HepG2 (cell line): ENCODE data around the gene SRP19. TPM values are rescaled to one million over a fixed set of nuclear protein-coding genes. Genes with fewer than 3 reads are reported as not detected.

ENCODE experiments used
- ATAC-seq: fragments of 200-7000 bp; cut with Tn5 transposase; 3 replicates; pipeline ENCODE4 v1.9.1; 2020; ENCODE audit warnings: mild to moderate bottlenecking, moderate library complexity
- BruUV-seq: library from RNA; stranded (reverse); fragments of 400-500 nt; replicated peaks from 2 replicates; lab custom pipeline; 2021; lab: Mats Ljungman, UMichigan
- CTCF ChIA-PET: fragments of 300-600 bp; formaldehyde crosslinking; extraction: SDS; loops from one replicate; lab custom pipeline; 2021; ENCODE audit warnings: low total read pairs, inconsistent platforms, low intra/inter-chr PET ratio; lab: Yijun Ruan, JAX
- POLR2A ChIA-PET: fragments of 350-600 bp; sonication (Branson Sonifier 250); formaldehyde crosslinking; loops from one replicate; lab custom pipeline; 2020; ENCODE audit warnings: antibody characterized with exemption, inconsistent platforms; lab: Yijun Ruan, JAX
- DNase-seq: peaks from one replicate; pipeline ENCODE4 v3.0.0-alpha.2; 2015; ENCODE audit warnings: low spot score
- FAIRE-seq: peaks from 3 replicates; lab custom pipeline; 2011; peaks lifted over from hg19 to GRCh38; lab: Jason Lieb, UNC
- H2AFZ ChIP-seq: one replicate; pipeline ENCODE4 v1.6.1; 2011; ENCODE audit warnings: low read length, inconsistent platforms
- H3K27ac ChIP-seq: fragments of 300-600 bp; 3 replicates; pipeline ENCODE4 v1.8.0; 2011; ENCODE audit warnings: mixed run types, mild to moderate bottlenecking, mixed read lengths, low read length, inconsistent platforms; ENCODE audit not compliant: insufficient read depth; ENCODE audit errors: extremely low read length
- H3K27me3 ChIP-seq, 2 experiments: fragments of 200-600 bp in 1 of 2; 2 replicates in 1 of 2; 3 replicates in 1 of 2; pipeline versions ENCODE4 v1.6.0 to v1.8.0; 2011; ENCODE audit warnings: low read length in 2 of 2, mild to moderate bottlenecking in 2 of 2, moderate library complexity in 2 of 2, inconsistent platforms in 1 of 2; ENCODE audit not compliant: insufficient read depth in 2 of 2, control insufficient read depth in 1 of 2
- H3K36me3 ChIP-seq, 2 experiments: fragments of 200-600 bp in 1 of 2; replicated peaks in 1 of 2; 2 replicates in 1 of 2; 3 replicates in 1 of 2; pipeline versions ENCODE4 v1.5.1 to v1.8.0; 2011; ENCODE audit warnings: low read length in 2 of 2, inconsistent platforms in 1 of 2; ENCODE audit not compliant: insufficient read depth in 2 of 2, control insufficient read depth in 1 of 2
- H3K4me1 ChIP-seq: 2 replicates; pipeline ENCODE4 v1.5.1; 2012; ENCODE audit warnings: low read length, inconsistent platforms; ENCODE audit not compliant: insufficient read depth
- H3K4me2 ChIP-seq: 2 replicates; pipeline ENCODE4 v1.6.0; 2011; ENCODE audit warnings: low read depth, low read length, inconsistent platforms
- H3K4me3 ChIP-seq, 3 experiments: fragments of 200-600 bp in 1 of 3; sonication (generic), shearing (Covaris generic) in 1 of 3; replicated peaks in 1 of 3; 2 replicates each; pipeline ENCODE4 v1.5.1; 2011 to 2016; ENCODE audit warnings: low read length in 3 of 3, inconsistent platforms in 2 of 3, low read depth in 2 of 3, mild to moderate bottlenecking in 2 of 3, control low read depth in 1 of 3, mixed read lengths in 1 of 3; ENCODE audit not compliant: insufficient read depth in 1 of 3
- H3K79me2 ChIP-seq: one replicate; pipeline ENCODE4 v1.6.1; 2011; ENCODE audit warnings: low read length, inconsistent platforms; ENCODE audit not compliant: insufficient read depth
- H3K9ac ChIP-seq: 2 replicates; pipeline ENCODE4 v1.6.0; 2011; ENCODE audit warnings: mild to moderate bottlenecking, low read depth, low read length, inconsistent platforms; ENCODE audit not compliant: insufficient read depth
- H3K9me3 ChIP-seq: 2 replicates; pipeline ENCODE4 v1.5.1; 2012; ENCODE audit warnings: mild to moderate bottlenecking, low read length
- H4K20me1 ChIP-seq: 2 replicates; pipeline ENCODE4 v1.6.0; 2011; ENCODE audit warnings: inconsistent platforms, mild to moderate bottlenecking, low read length, moderate library complexity; ENCODE audit not compliant: insufficient read depth
- ARNT2 ChIP-seq: sonication (generic); formaldehyde crosslinking; IDR thresholded peaks from 2 replicates; pipeline ENCODE4 v1.8.0; 2022; ENCODE audit warnings: mild to moderate bottlenecking, low read depth, missing genetic modification reagents, moderate library complexity
- ATF6 ChIP-seq: sonication (generic); formaldehyde crosslinking; conservative IDR thresholded peaks from 2 replicates; pipeline ENCODE4 v1.4.0; 2020; ENCODE audit warnings: missing genetic modification reagents
- CBX1 ChIP-seq: IDR thresholded peaks from one replicate; pipeline ENCODE4 v1.6.1; 2016; ENCODE audit warnings: antibody characterized with exemption, low read depth
- DBP ChIP-seq: sonication (generic); formaldehyde crosslinking; IDR thresholded peaks from 2 replicates; pipeline ENCODE4 v1.4.0; 2020; ENCODE audit warnings: missing genetic modification reagents; ENCODE audit errors: not compliant biosample characterization
- GATAD1 ChIP-seq: IDR thresholded peaks from 2 replicates; pipeline ENCODE4 v1.6.1; 2016; ENCODE audit warnings: missing genetic modification reagents, missing compliant biosample characterization
- JARID2 ChIP-seq: sonication (generic); formaldehyde crosslinking; IDR thresholded peaks from 2 replicates; pipeline ENCODE4 v1.8.1; 2023; ENCODE audit warnings: missing genetic modification reagents, inconsistent platforms; ENCODE audit not compliant: insufficient replicate concordance
- PAXIP1 ChIP-seq: sonication (generic); formaldehyde crosslinking; conservative IDR thresholded peaks from 2 replicates; pipeline ENCODE4 v1.4.0; 2020; ENCODE audit warnings: mild to moderate bottlenecking, missing genetic modification reagents, moderate library complexity
- PRDM4 ChIP-seq: sonication (generic); formaldehyde crosslinking; IDR thresholded peaks from 2 replicates; pipeline ENCODE4 v1.9.0; 2021; ENCODE audit warnings: missing genetic modification reagents, borderline replicate concordance
- REPIN1 ChIP-seq: sonication (generic); formaldehyde crosslinking; IDR thresholded peaks from 2 replicates; pipeline ENCODE4 v1.8.0; 2022; ENCODE audit warnings: missing genetic modification reagents, low read depth, mild to moderate bottlenecking, borderline replicate concordance
- ZNF101 ChIP-seq: sonication (generic); formaldehyde crosslinking; IDR thresholded peaks from 2 replicates; pipeline ENCODE4 v1.4.0; 2020; ENCODE audit warnings: mild to moderate bottlenecking, low read depth, missing genetic modification reagents, borderline replicate concordance
- ZNF780A ChIP-seq: sonication (generic); formaldehyde crosslinking; IDR thresholded peaks from 2 replicates; pipeline ENCODE4 v1.8.0; 2022; ENCODE audit warnings: mild to moderate bottlenecking, missing genetic modification reagents, moderate library complexity
- WGBS: methylation state at CpG from one replicate; pipeline ENCODE4 v1.1.6; 2017; ENCODE audit warnings: low lambda C conversion rate; 5-methylcytosine and 5-hydroxymethylcytosine counted together
- in situ Hi-C: cut with HindIII; loops from 2 replicates; pipeline ENCODE4 v1.10.0; 2017; ENCODE audit warnings: low pct_unique_long_range_greater_than_20kb; ENCODE audit not compliant: extremely low pct_ligation_motif_present
- intact Hi-C: fragments of 100-400 bp; cut with micrococcal nuclease; formaldehyde crosslinking; loops from one replicate; pipeline ENCODE4 v1.10.0; 2022; ENCODE audit not compliant: unreplicated experiment
- polyA plus RNA-seq, 8 experiments: library from polyadenylated mRNA; depleted of rRNA in 3 of 8; stranded (reverse) in 7 of 8; unstranded in 1 of 8; fragments of >200 nt; fragmentation: Illumina TruSeq in 4 of 8; extraction: Trizol in 4 of 8; gene quantifications; 2 replicates each; pipeline versions ENCODE4 v1.2.1 to v1.2.3, GENCODE V29; 2011 to 2016; ENCODE audit warnings: low read depth in 4 of 8, missing spikeins in 1 of 8, mixed read lengths in 1 of 8; ENCODE audit not compliant: insufficient read depth in 1 of 8
- total RNA-seq, 5 experiments: library from RNA; depleted of rRNA; stranded (reverse); fragments of >200 nt; fragmentation: Illumina TruSeq; extraction: Trizol; gene quantifications; 2 replicates each; pipeline ENCODE4 v1.2.3, GENCODE V29; 2016; ENCODE audit warnings: low read depth in 1 of 5

The SRP19 gene
- total and polyA plus RNA-seq, 2 of the 13 experiments (the other 11 are each of a cell fraction or from before 2014, with no cell fraction given): 46.9 to 143 TPM

- FAIRE-seq (no peak), ATAC-seq (no peak), DNase-seq (no peak)
- TF ChIP-seq REPIN1 (CRISPR knock-in tag) (no peak), ZNF101 (no peak), JARID2 (CRISPR knock-in tag) (no peak), PAXIP1 (CRISPR knock-in tag) (no peak), ZNF780A (CRISPR knock-in tag) (no peak), PRDM4 (CRISPR knock-in tag) (no peak), CBX1 (no peak), ARNT2 (CRISPR knock-in tag) (no peak), GATAD1 (CRISPR knock-in tag) (no peak), DBP (no peak), ATF6 (CRISPR knock-in tag) (no peak)
- in situ Hi-C loops: no loop called here
- intact Hi-C loops: no loop called here
- H3K4me2 ChIP-seq: no peak overlapping the region
- H2AFZ ChIP-seq: no peak overlapping the region
- H3K79me2 ChIP-seq: peaks cover 33% of the 10 kb centered on the region
- H3K4me1 ChIP-seq: peaks cover 54% of the 10 kb centered on the region
- no peaks in the 10 kb centered on the region for H3K9me3 ChIP-seq
- WGBS: 83% methylated on average over 1 of the region's 1 CpG
- no peaks in the 10 kb centered on the region for H3K27me3 ChIP-seq
- H3K4me3 ChIP-seq: no peak overlapping the region
- peaks cover 2% of the 10 kb centered on the region; the same call in 1 of the 2 replicates for H4K20me1 ChIP-seq
- no TSS peak for BruUV-seq
- no peak overlapping the region for H3K27ac ChIP-seq
- peaks cover 5 to 36% of the 10 kb centered on the region in 2 experiments; a peak in 3 of 5 replicates for H3K36me3 ChIP-seq
- no peak overlapping the region for H3K9ac ChIP-seq
- ChIA-PET POLR2A (interaction anchor here (0.6 kb wide), 1 partner anchor 11 kb away, joined by 3 read pairs; no protein-coding TSS in a partner anchor), CTCF (no interaction called here)
Measured at GRCh38 chr5:112915831-112916230, 54.7 kb downstream of the SRP19 start.
